K562 (cell line): ENCODE results near the gene SCO1. TPM values are rescaled to one million over a fixed set of nuclear protein-coding genes. Genes with fewer than 3 reads are reported as not detected.

Experiments used
- ATAC-seq: fragments of 200-7000 bp; cut with Tn5 transposase; 3 replicates; pipeline ENCODE4 v1.9.1; 2020; ENCODE audit warnings: moderate library complexity
- BruUV-seq: library from RNA; stranded (reverse); fragments of 400-500 nt; replicated peaks from 2 replicates; lab custom pipeline; 2021; lab: Mats Ljungman, UMichigan
- CTCF ChIA-PET: fragments of 300-600 bp; formaldehyde crosslinking; extraction: SDS; loops from one replicate; lab custom pipeline; 2021; ENCODE audit warnings: low intra/inter-chr PET ratio; lab: Yijun Ruan, JAX
- POLR2A ChIA-PET: fragments of 300-600, 350-650 bp; sonication (Branson Sonifier 250); formaldehyde crosslinking; extraction: SDS; loops from one replicate; lab custom pipeline; 2021; ENCODE audit warnings: antibody characterized with exemption, inconsistent platforms; lab: Yijun Ruan, JAX
- DNase-seq, 4 experiments: peaks; one replicate each; pipeline versions ENCODE4 v3.0.0 to v3.0.0-alpha.2; 2011 to 2018; ENCODE audit warnings: low spot score in 3 of 4, mixed read lengths in 3 of 4; ENCODE audit errors: extremely low read depth in 1 of 4
- FAIRE-seq: peaks from 2 replicates; lab custom pipeline; 2011; peaks lifted over from hg19 to GRCh38; lab: Jason Lieb, UNC
- H2AFZ ChIP-seq: 2 replicates; pipeline ENCODE4 v1.6.0; 2011; ENCODE audit warnings: low read depth, low read length, control low read depth, inconsistent platforms
- H3K27ac ChIP-seq: fragments of 200-600 bp; 3 replicates; pipeline ENCODE4 v1.8.0; 2011; ENCODE audit warnings: low read depth, mild to moderate bottlenecking, control low read depth, inconsistent platforms, low read length, moderate library complexity, mixed read lengths; ENCODE audit errors: extremely low read depth
- H3K27me3 ChIP-seq, 2 experiments: fragments of 300-600 bp in 1 of 2; 2 replicates in 1 of 2; 3 replicates in 1 of 2; pipeline versions ENCODE4 v1.6.0 to v1.8.0; 2011; ENCODE audit warnings: inconsistent platforms in 2 of 2, low read length in 2 of 2, mild to moderate bottlenecking in 1 of 2, mixed read lengths in 1 of 2, moderate library complexity in 1 of 2; ENCODE audit not compliant: control insufficient read depth in 2 of 2, insufficient read depth in 2 of 2
- H3K36me3 ChIP-seq: fragments of 300-600 bp; 3 replicates; pipeline ENCODE4 v1.8.0; 2011; ENCODE audit warnings: mild to moderate bottlenecking, low read length, inconsistent platforms; ENCODE audit not compliant: control insufficient read depth, insufficient read depth
- H3K4me1 ChIP-seq, 2 experiments: fragments of 200-600 bp in 1 of 2; replicated peaks in 1 of 2; 2 replicates in 1 of 2; 3 replicates in 1 of 2; pipeline versions ENCODE4 v1.5.1 to v1.8.0; 2011; ENCODE audit warnings: inconsistent platforms in 2 of 2, low read length in 2 of 2, mild to moderate bottlenecking in 1 of 2, mixed read lengths in 1 of 2, moderate library complexity in 1 of 2; ENCODE audit not compliant: control insufficient read depth in 2 of 2, insufficient read depth in 2 of 2
- H3K4me2 ChIP-seq: 2 replicates; pipeline ENCODE4 v1.6.1; 2011; ENCODE audit warnings: low read length, control low read depth, inconsistent platforms, mixed read lengths; ENCODE audit not compliant: insufficient read depth
- H3K4me3 ChIP-seq: fragments of 200-600 bp; sonication (generic), shearing (Covaris generic); 2 replicates; pipeline ENCODE4 v1.5.1; 2016; ENCODE audit warnings: control low read depth, inconsistent platforms
- H3K79me2 ChIP-seq: fragments of 200-600 bp; 3 replicates; pipeline ENCODE4 v1.8.0; 2011; ENCODE audit warnings: low read length, inconsistent platforms; ENCODE audit not compliant: control insufficient read depth, insufficient read depth
- H3K9ac ChIP-seq, 2 experiments: 2 replicates each; pipeline versions ENCODE4 v1.6.0 to v1.6.1; 2011; ENCODE audit warnings: low read depth in 2 of 2, low read length in 2 of 2, control low read depth in 1 of 2, inconsistent platforms in 1 of 2, mild to moderate bottlenecking in 1 of 2, mixed read lengths in 1 of 2; ENCODE audit not compliant: insufficient read depth in 1 of 2
- H3K9me1 ChIP-seq: one replicate; pipeline ENCODE4 v1.6.0; 2011; ENCODE audit warnings: inconsistent platforms, mild to moderate bottlenecking, low read length, moderate library complexity; ENCODE audit not compliant: control insufficient read depth, insufficient read depth
- H3K9me3 ChIP-seq: replicated peaks from 2 replicates; pipeline ENCODE4 v1.5.1; 2011; ENCODE audit warnings: low read depth, low read length, inconsistent platforms; ENCODE audit not compliant: control insufficient read depth, insufficient read depth
- H4K20me1 ChIP-seq: replicated peaks from 2 replicates; pipeline ENCODE4 v1.6.1; 2011; ENCODE audit warnings: low read length, inconsistent platforms, mixed read lengths; ENCODE audit not compliant: control insufficient read depth, insufficient read depth
- BCL6 ChIP-seq: fragments of 250-450 bp; sonication (Bioruptor Pico); IDR thresholded peaks from 2 replicates; pipeline ENCODE4 v1.4.0; 2020
- CHCHD3 ChIP-seq: fragments of 250-450 bp; sonication (Bioruptor Pico); IDR thresholded peaks from 2 replicates; pipeline ENCODE4 v2.1.2; 2022; ENCODE audit warnings: mild to moderate bottlenecking
- EWSR1 ChIP-seq: fragments of 450-650 bp; IDR thresholded peaks from 2 replicates; pipeline ENCODE4 v1.6.1; 2018; ENCODE audit warnings: borderline replicate concordance, mild to moderate bottlenecking, low read depth, moderate library complexity; ENCODE audit not compliant: partially characterized antibody
- FOS ChIP-seq: IDR thresholded peaks from 3 replicates; pipeline ENCODE4 v1.6.1; 2011; ENCODE audit not compliant: insufficient read length; ENCODE audit errors: extremely low read depth
- FOXA1 ChIP-seq: fragments of 450-650 bp; IDR thresholded peaks from 2 replicates; pipeline ENCODE4 v1.6.1; 2016; ENCODE audit warnings: mild to moderate bottlenecking, borderline replicate concordance
- FOXJ2 ChIP-seq: fragments of 200-800 bp; sonication (Bioruptor generic); IDR thresholded peaks from 2 replicates; pipeline ENCODE4 v1.6.1; 2016; ENCODE audit warnings: missing genetic modification characterization, missing compliant biosample characterization
- HNRNPK ChIP-seq: fragments of 200-400 bp; formaldehyde crosslinking; IDR thresholded peaks from one replicate; pipeline ENCODE4 v1.6.1; 2018; ENCODE audit warnings: mild to moderate bottlenecking, low read depth, low read length; ENCODE audit not compliant: poor library complexity, severe bottlenecking
- HOXB6 ChIP-seq: fragments of 250-450 bp; sonication (Bioruptor Pico); IDR thresholded peaks from 2 replicates; pipeline ENCODE4 v1.5.1; 2022; ENCODE audit warnings: mild to moderate bottlenecking, borderline replicate concordance
- MAZ ChIP-seq, 2 experiments: fragments of 450-650 bp in 1 of 2; sonication (generic) in 1 of 2; formaldehyde crosslinking; IDR thresholded peaks in 1 of 2; conservative IDR thresholded peaks in 1 of 2; 2 replicates each; pipeline versions ENCODE4 v1.4.0 to v1.5.0; 2020; ENCODE audit warnings: mild to moderate bottlenecking in 1 of 2, missing genetic modification reagents in 1 of 2
- NR2C1 ChIP-seq, 2 experiments: fragments of 450-650 bp; IDR thresholded peaks; 2 replicates each; pipeline ENCODE4 v1.6.1; 2017; ENCODE audit warnings: mild to moderate bottlenecking in 2 of 2, antibody characterized with exemption in 1 of 2, inconsistent platforms in 1 of 2, missing compliant biosample characterization in 1 of 2, missing genetic modification characterization in 1 of 2
- PHB ChIP-seq: fragments of 250-450 bp; sonication (Bioruptor Pico); IDR thresholded peaks from 2 replicates; pipeline ENCODE4 v1.5.0; 2021
- TCF7L2 ChIP-seq: fragments of 150-350 bp; IDR thresholded peaks from 2 replicates; pipeline ENCODE4 v1.6.1; 2016; ENCODE audit warnings: low read depth, mild to moderate bottlenecking, low read length, moderate library complexity
- ZNF12 ChIP-seq: sonication (generic); formaldehyde crosslinking; IDR thresholded peaks from 2 replicates; pipeline ENCODE4 v1.4.0; 2020; ENCODE audit warnings: mild to moderate bottlenecking, missing genetic modification reagents
- ZNF583 ChIP-seq: fragments of 250-450 bp; sonication (Bioruptor Pico); IDR thresholded peaks from 2 replicates; pipeline ENCODE4 v1.4.0; 2020
- WGBS: fragments of 100-300 bp; shearing (Covaris generic); methylation state at CpG from one replicate; pipeline ENCODE4 v1.1.6; 2016; ENCODE audit warnings: low coverage, mixed read lengths; ENCODE audit not compliant: insufficient coverage; ENCODE audit errors: missing lambda C conversion rate; 5-methylcytosine and 5-hydroxymethylcytosine counted together
- in situ Hi-C: fragments of 300-500 bp; cut with MboI; formaldehyde crosslinking; loops from 4 replicates; pipeline ENCODE4 v1.15.0; 2018; ENCODE audit warnings: inconsistent platforms, mixed read lengths
- intact Hi-C: fragments of 100-400 bp; cut with micrococcal nuclease; formaldehyde crosslinking; loops from 2 replicates; pipeline ENCODE4 v1.14.2; 2022
- polyA plus RNA-seq, 8 experiments: library from polyadenylated mRNA; depleted of rRNA in 4 of 8; stranded (reverse) in 5 of 8; unstranded in 3 of 8; fragments of >200 nt; fragmentation: Nextera tagmentation in 2 of 8; fragmentation: Illumina TruSeq in 1 of 8; extraction: Ambion mirVana in 2 of 8; extraction: Trizol in 1 of 8; gene quantifications; 2 replicates each; pipeline versions ENCODE4 v1.2.1 to v1.2.3, GENCODE V29; 2011 to 2014; ENCODE audit warnings: inconsistent platforms in 1 of 8, missing spikeins in 1 of 8
- total RNA-seq, 7 experiments: library from RNA; depleted of rRNA in 6 of 7; stranded (reverse); fragments of >200 nt in 6 of 7; fragmentation: Illumina TruSeq in 2 of 7; extraction: Trizol in 2 of 7; gene quantifications; 2 replicates each; pipeline versions ENCODE4 v1.2.1 to v1.2.3, GENCODE V29; 2011 to 2021; ENCODE audit warnings: low replicate concordance in 1 of 7
- TF ChIP-seq, protein P1 (sequence below), 2 experiments: IDR thresholded peaks; 2 replicates each; pipeline ENCODE4 v1.6.1; 2012; ENCODE audit warnings: improper control_type of control experiment in 2 of 2, low read depth in 2 of 2, low read length in 2 of 2, borderline replicate concordance in 1 of 2
- TF ChIP-seq, protein P2 (sequence below): fragments of 450-650 bp; IDR thresholded peaks from 2 replicates; pipeline ENCODE4 v1.6.1; 2016; ENCODE audit warnings: antibody characterized with exemption
- TF ChIP-seq, protein P3 (sequence below): sonication (generic); formaldehyde crosslinking; IDR thresholded peaks from 2 replicates; pipeline ENCODE4 v1.8.0; 2023; ENCODE audit warnings: mild to moderate bottlenecking, missing genetic modification reagents

Gene SCO1
- total and polyA plus RNA-seq, 9 of the 15 experiments (the other 6 are each of a cell fraction or from before 2014, with no cell fraction given): 7.1 to 40.9 (median 22.1) TPM

DNA sequence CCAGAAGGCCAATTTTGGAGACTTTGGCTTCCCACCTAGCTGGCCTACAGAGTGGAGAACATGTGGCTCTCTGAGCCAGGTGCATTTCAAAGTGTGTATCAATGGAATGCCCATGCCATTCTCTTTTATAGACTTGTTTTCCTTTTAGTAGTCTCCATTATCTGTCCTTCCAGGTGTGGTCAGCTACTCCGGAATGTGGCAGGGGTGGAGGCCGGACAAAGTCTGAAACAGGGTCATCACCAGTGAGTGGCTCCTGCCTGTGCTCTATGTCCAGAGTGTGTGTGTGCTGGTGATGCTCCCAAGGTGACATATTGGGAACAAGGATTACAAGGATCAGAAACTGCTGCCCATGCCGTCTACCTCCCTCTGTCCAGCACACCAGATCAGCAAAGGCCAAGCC is 36.3 kb upstream of the SCO1 start:
- no TSS peak for BruUV-seq
- H3K79me2 ChIP-seq: no peaks in the 10 kb centered on the region
- no peak overlapping the region for H3K4me3 ChIP-seq
- H3K9me3 ChIP-seq: no peaks in the 10 kb centered on the region
- ATAC-seq (no peak), FAIRE-seq (no peak), DNase-seq (no peak)
- no peak overlapping the region for H3K27ac ChIP-seq
- 0 out of 5 replicates have a peak, but pooled peaks cover 0 to 3% of the 10 kb centered on the region in 2 experiments for H3K4me1 ChIP-seq
- no peak overlapping the region for H3K4me2 ChIP-seq
- no peaks in the 10 kb centered on the region for H3K27me3 ChIP-seq
- ChIA-PET POLR2A (no interaction called here), CTCF (no interaction called here)
- H3K36me3 ChIP-seq: no peaks in the 10 kb centered on the region
- H4K20me1 ChIP-seq: no peaks in the 10 kb centered on the region
- in situ Hi-C loops: no loop called here
- no peak overlapping the region for H2AFZ ChIP-seq
- H3K9me1 ChIP-seq: no peaks in the 10 kb centered on the region
- no peak overlapping the region for H3K9ac ChIP-seq
- WGBS: 0% methylated on average over 3 of the region's 3 CpGs
- intact Hi-C loops: no loop called here
- TF ChIP-seq, protein P1, sequence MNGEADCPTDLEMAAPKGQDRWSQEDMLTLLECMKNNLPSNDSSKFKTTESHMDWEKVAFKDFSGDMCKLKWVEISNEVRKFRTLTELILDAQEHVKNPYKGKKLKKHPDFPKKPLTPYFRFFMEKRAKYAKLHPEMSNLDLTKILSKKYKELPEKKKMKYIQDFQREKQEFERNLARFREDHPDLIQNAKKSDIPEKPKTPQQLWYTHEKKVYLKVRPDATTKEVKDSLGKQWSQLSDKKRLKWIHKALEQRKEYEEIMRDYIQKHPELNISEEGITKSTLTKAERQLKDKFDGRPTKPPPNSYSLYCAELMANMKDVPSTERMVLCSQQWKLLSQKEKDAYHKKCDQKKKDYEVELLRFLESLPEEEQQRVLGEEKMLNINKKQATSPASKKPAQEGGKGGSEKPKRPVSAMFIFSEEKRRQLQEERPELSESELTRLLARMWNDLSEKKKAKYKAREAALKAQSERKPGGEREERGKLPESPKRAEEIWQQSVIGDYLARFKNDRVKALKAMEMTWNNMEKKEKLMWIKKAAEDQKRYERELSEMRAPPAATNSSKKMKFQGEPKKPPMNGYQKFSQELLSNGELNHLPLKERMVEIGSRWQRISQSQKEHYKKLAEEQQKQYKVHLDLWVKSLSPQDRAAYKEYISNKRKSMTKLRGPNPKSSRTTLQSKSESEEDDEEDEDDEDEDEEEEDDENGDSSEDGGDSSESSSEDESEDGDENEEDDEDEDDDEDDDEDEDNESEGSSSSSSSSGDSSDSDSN (IDR thresholded peaks at IDR 0.05; ENCODE audit: borderline replicate concordance in 1 of 2, low read depth in 2 of 2, low read length in 2 of 2): no peak
- TF ChIP-seq FOXJ2 (tag) (no peak), HOXB6 (CRISPR knock-in tag) (no peak), BCL6 (CRISPR knock-in tag) (no peak), MAZ (CRISPR knock-in tag; conservative IDR thresholded peaks at IDR 0.05 in 1 of 2, IDR thresholded peaks at IDR 0.05 in 1 of 2) (no peak), EWSR1 (no peak), FOS (no peak), NR2C1 (IDR thresholded peaks at IDR 0.05) (no peak), NR2C1 (tag; IDR thresholded peaks at IDR 0.05) (no peak), CHCHD3 (no peak), ZNF583 (no peak), FOXA1 (no peak), HNRNPK (no peak), TCF7L2 (no peak), ZNF12 (CRISPR knock-in tag) (no peak), PHB (CRISPR knock-in tag) (no peak)
- TF ChIP-seq, protein P2, sequence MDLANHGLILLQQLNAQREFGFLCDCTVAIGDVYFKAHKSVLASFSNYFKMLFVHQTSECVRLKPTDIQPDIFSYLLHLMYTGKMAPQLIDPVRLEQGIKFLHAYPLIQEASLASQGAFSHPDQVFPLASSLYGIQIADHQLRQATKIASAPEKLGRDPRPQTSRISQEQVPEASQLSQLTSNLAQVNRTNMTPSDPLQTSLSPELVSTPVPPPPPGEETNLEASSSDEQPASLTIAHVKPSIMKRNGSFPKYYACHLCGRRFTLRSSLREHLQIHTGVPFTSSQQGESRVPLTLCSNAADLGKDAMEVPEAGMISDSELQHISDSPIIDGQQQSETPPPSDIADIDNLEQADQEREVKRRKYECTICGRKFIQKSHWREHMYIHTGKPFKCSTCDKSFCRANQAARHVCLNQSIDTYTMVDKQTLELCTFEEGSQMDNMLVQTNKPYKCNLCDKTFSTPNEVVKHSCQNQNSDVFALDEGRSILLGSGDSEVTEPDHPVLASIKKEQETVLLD: no peak
- TF ChIP-seq, protein P3, sequence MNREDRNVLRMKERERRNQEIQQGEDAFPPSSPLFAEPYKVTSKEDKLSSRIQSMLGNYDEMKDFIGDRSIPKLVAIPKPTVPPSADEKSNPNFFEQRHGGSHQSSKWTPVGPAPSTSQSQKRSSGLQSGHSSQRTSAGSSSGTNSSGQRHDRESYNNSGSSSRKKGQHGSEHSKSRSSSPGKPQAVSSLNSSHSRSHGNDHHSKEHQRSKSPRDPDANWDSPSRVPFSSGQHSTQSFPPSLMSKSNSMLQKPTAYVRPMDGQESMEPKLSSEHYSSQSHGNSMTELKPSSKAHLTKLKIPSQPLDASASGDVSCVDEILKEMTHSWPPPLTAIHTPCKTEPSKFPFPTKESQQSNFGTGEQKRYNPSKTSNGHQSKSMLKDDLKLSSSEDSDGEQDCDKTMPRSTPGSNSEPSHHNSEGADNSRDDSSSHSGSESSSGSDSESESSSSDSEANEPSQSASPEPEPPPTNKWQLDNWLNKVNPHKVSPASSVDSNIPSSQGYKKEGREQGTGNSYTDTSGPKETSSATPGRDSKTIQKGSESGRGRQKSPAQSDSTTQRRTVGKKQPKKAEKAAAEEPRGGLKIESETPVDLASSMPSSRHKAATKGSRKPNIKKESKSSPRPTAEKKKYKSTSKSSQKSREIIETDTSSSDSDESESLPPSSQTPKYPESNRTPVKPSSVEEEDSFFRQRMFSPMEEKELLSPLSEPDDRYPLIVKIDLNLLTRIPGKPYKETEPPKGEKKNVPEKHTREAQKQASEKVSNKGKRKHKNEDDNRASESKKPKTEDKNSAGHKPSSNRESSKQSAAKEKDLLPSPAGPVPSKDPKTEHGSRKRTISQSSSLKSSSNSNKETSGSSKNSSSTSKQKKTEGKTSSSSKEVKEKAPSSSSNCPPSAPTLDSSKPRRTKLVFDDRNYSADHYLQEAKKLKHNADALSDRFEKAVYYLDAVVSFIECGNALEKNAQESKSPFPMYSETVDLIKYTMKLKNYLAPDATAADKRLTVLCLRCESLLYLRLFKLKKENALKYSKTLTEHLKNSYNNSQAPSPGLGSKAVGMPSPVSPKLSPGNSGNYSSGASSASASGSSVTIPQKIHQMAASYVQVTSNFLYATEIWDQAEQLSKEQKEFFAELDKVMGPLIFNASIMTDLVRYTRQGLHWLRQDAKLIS: no peak
